Keratinocyte (primary cell): ENCODE measurements around the gene GPHB5.

Experiments used
- EZH2 ChIP-seq: IDR thresholded peaks from one replicate; pipeline ENCODE4 v1.6.1; 2012; ENCODE audit warnings: inconsistent platforms, mild to moderate bottlenecking, low read length, moderate library complexity
- TF ChIP-seq, protein P1 (sequence below), 3 experiments: IDR thresholded peaks in 1 of 3; conservative IDR thresholded peaks in 1 of 3; optimal IDR thresholded peaks in 1 of 3; 2 replicates in 2 of 3; 3 replicates in 1 of 3; pipeline versions ENCODE3 to v1.5.1; 2011; ENCODE audit warnings: low read length in 3 of 3, mild to moderate bottlenecking in 3 of 3, moderate library complexity in 2 of 3, control low read depth in 1 of 3, inconsistent platforms in 1 of 3; ENCODE audit not compliant: insufficient read depth in 2 of 3; ENCODE audit errors: extremely low read depth in 1 of 3

DNA sequence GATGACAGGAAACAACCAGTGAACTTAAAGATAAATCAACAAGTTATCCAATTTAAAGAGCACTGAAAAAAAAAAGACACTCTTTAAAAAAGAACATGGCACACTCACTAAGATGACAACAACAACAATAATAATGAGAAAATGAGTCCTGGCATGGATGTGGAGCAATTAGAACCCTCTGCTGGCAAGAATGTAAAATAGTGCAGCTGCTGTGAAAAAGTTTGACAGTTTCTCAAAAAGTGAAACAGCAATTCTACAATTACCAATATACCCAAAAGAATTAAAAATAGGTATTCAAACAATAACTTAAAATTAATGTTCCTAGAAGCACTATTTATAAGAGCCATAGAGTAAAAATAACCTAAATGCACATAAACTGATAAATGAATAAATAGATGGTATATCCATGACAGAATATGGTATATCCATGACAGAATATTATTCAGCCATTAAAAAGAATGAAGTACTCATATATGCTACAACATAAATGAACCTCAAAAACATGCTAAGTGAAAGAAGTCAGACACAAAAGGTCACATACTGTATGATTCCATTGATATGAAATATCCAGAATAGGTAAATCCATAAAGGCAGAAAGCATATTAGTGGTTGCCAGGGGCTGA, 49.1 kb upstream of the GPHB5 start:
- TF ChIP-seq, protein P1, sequence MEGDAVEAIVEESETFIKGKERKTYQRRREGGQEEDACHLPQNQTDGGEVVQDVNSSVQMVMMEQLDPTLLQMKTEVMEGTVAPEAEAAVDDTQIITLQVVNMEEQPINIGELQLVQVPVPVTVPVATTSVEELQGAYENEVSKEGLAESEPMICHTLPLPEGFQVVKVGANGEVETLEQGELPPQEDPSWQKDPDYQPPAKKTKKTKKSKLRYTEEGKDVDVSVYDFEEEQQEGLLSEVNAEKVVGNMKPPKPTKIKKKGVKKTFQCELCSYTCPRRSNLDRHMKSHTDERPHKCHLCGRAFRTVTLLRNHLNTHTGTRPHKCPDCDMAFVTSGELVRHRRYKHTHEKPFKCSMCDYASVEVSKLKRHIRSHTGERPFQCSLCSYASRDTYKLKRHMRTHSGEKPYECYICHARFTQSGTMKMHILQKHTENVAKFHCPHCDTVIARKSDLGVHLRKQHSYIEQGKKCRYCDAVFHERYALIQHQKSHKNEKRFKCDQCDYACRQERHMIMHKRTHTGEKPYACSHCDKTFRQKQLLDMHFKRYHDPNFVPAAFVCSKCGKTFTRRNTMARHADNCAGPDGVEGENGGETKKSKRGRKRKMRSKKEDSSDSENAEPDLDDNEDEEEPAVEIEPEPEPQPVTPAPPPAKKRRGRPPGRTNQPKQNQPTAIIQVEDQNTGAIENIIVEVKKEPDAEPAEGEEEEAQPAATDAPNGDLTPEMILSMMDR (optimal IDR thresholded peaks at IDR 0.05 in 1 of 3, IDR thresholded peaks at IDR 0.05 in 1 of 3, conservative IDR thresholded peaks at IDR 0.05 in 1 of 3; ENCODE audit: extremely low read depth in 1 of 3, insufficient read depth in 2 of 3, low read length in 3 of 3) = no peak
- no peak for TF ChIP-seq EZH2
